Left lung (tissue), 10 donors: ENCODE data around the gene EPB41L5. TPM values are rescaled to one million over a fixed set of nuclear protein-coding genes. Genes with fewer than 3 reads are reported as not detected.
"Not testable (repeated sequence)": the region's sequence is repeated elsewhere in the genome, so short reads cannot be mapped to it uniquely, and the experiment has no call there.

Source experiments
- ATAC-seq: fragments of 200-7000 bp; cut with Tn5 transposase; one replicate; pipeline ENCODE4 v1.9.1; 2020; ENCODE audit warnings: moderate library complexity
- DNase-seq, 4 donors: peaks; one replicate each; pipeline ENCODE4 v3.0.0-alpha.2; 2013 to 2020
- H3K27ac ChIP-seq, 2 donors: fragments of 200-600 bp; sonication (generic) in 1 of 2; one replicate each; pipeline versions ENCODE4 v1.5.0 to v1.8.0; 2020 to 2021
- H3K27me3 ChIP-seq, 2 donors: fragments of 200-600 bp; sonication (generic) in 1 of 2; one replicate each; pipeline versions ENCODE4 v1.5.0 to v1.8.0; 2020 to 2021
- H3K36me3 ChIP-seq, 2 donors: fragments of 200-600 bp; sonication (generic) in 1 of 2; one replicate each; pipeline versions ENCODE4 v1.5.0 to v1.8.0; 2020 to 2021
- H3K4me1 ChIP-seq, 2 donors: fragments of 200-600 bp; one replicate each; pipeline ENCODE4 v1.8.0; 2021
- H3K4me3 ChIP-seq, 2 donors: fragments of 200-600 bp; sonication (generic) in 1 of 2; one replicate each; pipeline versions ENCODE4 v1.5.0 to v1.8.0; 2020 to 2021; ENCODE audit warnings: mild to moderate bottlenecking in 1 of 2
- H3K9me3 ChIP-seq, 2 donors: fragments of 200-600 bp; sonication (generic) in 1 of 2; one replicate each; pipeline versions ENCODE4 v1.5.0 to v1.8.0; 2020 to 2021
- CTCF ChIP-seq, 2 donors: fragments of 200-600 bp; sonication (generic) in 1 of 2; IDR thresholded peaks; one replicate each; pipeline versions ENCODE4 v1.5.0 to v1.8.0; 2021; ENCODE audit warnings: antibody characterized with exemption in 2 of 2
- intact Hi-C, 2 donors: fragments of 100-400 bp; cut with DNase I; formaldehyde crosslinking; loops; one replicate each; pipeline versions ENCODE4 v1.11.2 to v1.14.2; 2022
- polyA plus RNA-seq, 6 donors: library from polyadenylated mRNA; unstranded; fragments of 120-200 nt; gene quantifications; one replicate each; pipeline ENCODE4 v1.2.1, GENCODE V29; 2013; ENCODE audit not compliant: insufficient read length in 6 of 6
- total RNA-seq, 2 donors: library from RNA; stranded (reverse); fragmentation: NEBNext Ultra II Directional; extraction: Animal tissue kit (Norgen Biotek cat#: 25700); gene quantifications; one replicate each; pipeline ENCODE4 v1.2.1, GENCODE V29; 2021
- donor health status: DM: no; HTN: yes; CAD: no.
- donor health status: DM: no; HTN: no; CAD: no.

Gene EPB41L5
- total and polyA plus RNA-seq, 8 donors = 36.0 to 53.8 (median 38.9) TPM

GRCh38 chr2:120016800-120017199 lies 3.9 kb downstream of the EPB41L5 start:
- no peak for ATAC-seq
- H3K4me1 ChIP-seq = peaks cover 0 to 8% of the 10 kb centered on the region in 2 donors
- no peak for TF ChIP-seq CTCF (IDR thresholded peaks at IDR 0.05)

GRCh38 chr2:120017201-120017600 lies 4.3 kb downstream of the EPB41L5 start:
- Histone ChIP-seq H3K27me3 (peaks cover 0 to 8% of the 10 kb centered on the region in 2 donors), H3K9me3 (no peaks in the 10 kb centered on the region), H3K27ac (no peak overlapping the region), H3K4me1 (peaks cover 0 to 6% of the 10 kb centered on the region in 2 donors), H3K4me3 (no peak overlapping the region), H3K36me3 (no peaks in the 10 kb centered on the region)
- intact Hi-C loops = no loop called here
- DNase-seq (no peak), ATAC-seq (no peak)
- no peak for TF ChIP-seq CTCF (IDR thresholded peaks at IDR 0.05)

More at GRCh38 chr2:120016800-120017199, 3.9 kb downstream of the EPB41L5 start:
- H3K9me3 ChIP-seq = no peaks in the 10 kb centered on the region
- H3K27ac ChIP-seq = no peak overlapping the region
- H3K27me3 ChIP-seq = peaks cover 0 to 12% of the 10 kb centered on the region in 2 donors
- no peak overlapping the region for H3K4me3 ChIP-seq
- no peaks in the 10 kb centered on the region for H3K36me3 ChIP-seq
- DNase-seq = no peak
- intact Hi-C loops = no loop called here

GRCh38 chr2:120018549-120018948 lies 5.7 kb downstream of the EPB41L5 start:
- Histone ChIP-seq H3K4me3 (no peak overlapping the region), H3K9me3 (no peaks in the 10 kb centered on the region), H3K27ac (no peak overlapping the region), H3K27me3 (peaks cover 0 to 2% of the 10 kb centered on the region in 2 donors), H3K4me1 (peaks cover 0 to 3% of the 10 kb centered on the region in 2 donors), H3K36me3 (no peaks in the 10 kb centered on the region)
- ATAC-seq (peak; percentile 40), DNase-seq (peak in 1 of 4 donors; percentile 37)
- no peak for TF ChIP-seq CTCF (IDR thresholded peaks at IDR 0.05)
- intact Hi-C loops = no loop called here

GRCh38 chr2:120020554-120020953 lies 7.7 kb downstream of the EPB41L5 start:
- DNase-seq (no peak), ATAC-seq (peak; percentile 44)
- Histone ChIP-seq H3K36me3 (no peaks in the 10 kb centered on the region), H3K9me3 (no peaks in the 10 kb centered on the region), H3K4me1 (peaks cover 0 to 3% of the 10 kb centered on the region in 2 donors), H3K27me3 (no peaks in the 10 kb centered on the region), H3K27ac (no peak overlapping the region), H3K4me3 (no peak overlapping the region)
- intact Hi-C loops = no loop called here
- no peak for TF ChIP-seq CTCF (IDR thresholded peaks at IDR 0.05)

- DNase-seq, intact Hi-C loops, H3K36me3 ChIP-seq, H3K9me3 ChIP-seq, H3K27me3 ChIP-seq, H3K4me3 ChIP-seq, H3K4me1 ChIP-seq, H3K27ac ChIP-seq, ATAC-seq: not testable (repeated sequence)
Measured at GRCh38 chr2:120022505-120022904, 9.6 kb downstream of the EPB41L5 start.

GRCh38 chr2:120026890-120027289 lies 14.0 kb downstream of the EPB41L5 start:
- Histone ChIP-seq H3K4me1 (no peaks in the 10 kb centered on the region), H3K4me3 (no peak overlapping the region), H3K27ac (no peak overlapping the region), H3K36me3 (no peaks in the 10 kb centered on the region), H3K27me3 (no peaks in the 10 kb centered on the region), H3K9me3 (peaks cover 0 to 5% of the 10 kb centered on the region in 2 donors)
- no peak for ATAC-seq
- DNase-seq = no peak
- peak in 1 of 2 donors; percentile 9 for TF ChIP-seq CTCF (IDR thresholded peaks at IDR 0.05)
- intact Hi-C loops = no loop called here
